K562 (cell line): Measurements from ENCODE around the gene DOK7.

Experiments
- NR2C2 ChIP-seq, 2 experiments: fragments of 200-800 bp in 1 of 2; sonication (Bioruptor generic) in 1 of 2; sonication (generic) in 1 of 2; formaldehyde crosslinking in 1 of 2; IDR thresholded peaks; 2 replicates each; pipeline versions ENCODE4 v1.6.1 to v1.8.0; 2016 to 2022; ENCODE audit warnings: mild to moderate bottlenecking in 1 of 2, missing compliant biosample characterization in 1 of 2, missing genetic modification characterization in 1 of 2, missing genetic modification reagents in 1 of 2
- TRIM24 ChIP-seq, 2 experiments: fragments of 450-650 bp; IDR thresholded peaks; 2 replicates each; pipeline ENCODE4 v1.6.1; 2016
- TF ChIP-seq, protein P1 (sequence below), 2 experiments: fragments of 450-650 bp; IDR thresholded peaks; 2 replicates each; pipeline ENCODE4 v1.6.1; 2016; ENCODE audit warnings: mild to moderate bottlenecking in 2 of 2, borderline replicate concordance in 1 of 2, low read depth in 1 of 2, moderate library complexity in 1 of 2

- TF ChIP-seq TRIM24 (IDR thresholded peaks at IDR 0.05) = no peak
- TF ChIP-seq, protein P1, sequence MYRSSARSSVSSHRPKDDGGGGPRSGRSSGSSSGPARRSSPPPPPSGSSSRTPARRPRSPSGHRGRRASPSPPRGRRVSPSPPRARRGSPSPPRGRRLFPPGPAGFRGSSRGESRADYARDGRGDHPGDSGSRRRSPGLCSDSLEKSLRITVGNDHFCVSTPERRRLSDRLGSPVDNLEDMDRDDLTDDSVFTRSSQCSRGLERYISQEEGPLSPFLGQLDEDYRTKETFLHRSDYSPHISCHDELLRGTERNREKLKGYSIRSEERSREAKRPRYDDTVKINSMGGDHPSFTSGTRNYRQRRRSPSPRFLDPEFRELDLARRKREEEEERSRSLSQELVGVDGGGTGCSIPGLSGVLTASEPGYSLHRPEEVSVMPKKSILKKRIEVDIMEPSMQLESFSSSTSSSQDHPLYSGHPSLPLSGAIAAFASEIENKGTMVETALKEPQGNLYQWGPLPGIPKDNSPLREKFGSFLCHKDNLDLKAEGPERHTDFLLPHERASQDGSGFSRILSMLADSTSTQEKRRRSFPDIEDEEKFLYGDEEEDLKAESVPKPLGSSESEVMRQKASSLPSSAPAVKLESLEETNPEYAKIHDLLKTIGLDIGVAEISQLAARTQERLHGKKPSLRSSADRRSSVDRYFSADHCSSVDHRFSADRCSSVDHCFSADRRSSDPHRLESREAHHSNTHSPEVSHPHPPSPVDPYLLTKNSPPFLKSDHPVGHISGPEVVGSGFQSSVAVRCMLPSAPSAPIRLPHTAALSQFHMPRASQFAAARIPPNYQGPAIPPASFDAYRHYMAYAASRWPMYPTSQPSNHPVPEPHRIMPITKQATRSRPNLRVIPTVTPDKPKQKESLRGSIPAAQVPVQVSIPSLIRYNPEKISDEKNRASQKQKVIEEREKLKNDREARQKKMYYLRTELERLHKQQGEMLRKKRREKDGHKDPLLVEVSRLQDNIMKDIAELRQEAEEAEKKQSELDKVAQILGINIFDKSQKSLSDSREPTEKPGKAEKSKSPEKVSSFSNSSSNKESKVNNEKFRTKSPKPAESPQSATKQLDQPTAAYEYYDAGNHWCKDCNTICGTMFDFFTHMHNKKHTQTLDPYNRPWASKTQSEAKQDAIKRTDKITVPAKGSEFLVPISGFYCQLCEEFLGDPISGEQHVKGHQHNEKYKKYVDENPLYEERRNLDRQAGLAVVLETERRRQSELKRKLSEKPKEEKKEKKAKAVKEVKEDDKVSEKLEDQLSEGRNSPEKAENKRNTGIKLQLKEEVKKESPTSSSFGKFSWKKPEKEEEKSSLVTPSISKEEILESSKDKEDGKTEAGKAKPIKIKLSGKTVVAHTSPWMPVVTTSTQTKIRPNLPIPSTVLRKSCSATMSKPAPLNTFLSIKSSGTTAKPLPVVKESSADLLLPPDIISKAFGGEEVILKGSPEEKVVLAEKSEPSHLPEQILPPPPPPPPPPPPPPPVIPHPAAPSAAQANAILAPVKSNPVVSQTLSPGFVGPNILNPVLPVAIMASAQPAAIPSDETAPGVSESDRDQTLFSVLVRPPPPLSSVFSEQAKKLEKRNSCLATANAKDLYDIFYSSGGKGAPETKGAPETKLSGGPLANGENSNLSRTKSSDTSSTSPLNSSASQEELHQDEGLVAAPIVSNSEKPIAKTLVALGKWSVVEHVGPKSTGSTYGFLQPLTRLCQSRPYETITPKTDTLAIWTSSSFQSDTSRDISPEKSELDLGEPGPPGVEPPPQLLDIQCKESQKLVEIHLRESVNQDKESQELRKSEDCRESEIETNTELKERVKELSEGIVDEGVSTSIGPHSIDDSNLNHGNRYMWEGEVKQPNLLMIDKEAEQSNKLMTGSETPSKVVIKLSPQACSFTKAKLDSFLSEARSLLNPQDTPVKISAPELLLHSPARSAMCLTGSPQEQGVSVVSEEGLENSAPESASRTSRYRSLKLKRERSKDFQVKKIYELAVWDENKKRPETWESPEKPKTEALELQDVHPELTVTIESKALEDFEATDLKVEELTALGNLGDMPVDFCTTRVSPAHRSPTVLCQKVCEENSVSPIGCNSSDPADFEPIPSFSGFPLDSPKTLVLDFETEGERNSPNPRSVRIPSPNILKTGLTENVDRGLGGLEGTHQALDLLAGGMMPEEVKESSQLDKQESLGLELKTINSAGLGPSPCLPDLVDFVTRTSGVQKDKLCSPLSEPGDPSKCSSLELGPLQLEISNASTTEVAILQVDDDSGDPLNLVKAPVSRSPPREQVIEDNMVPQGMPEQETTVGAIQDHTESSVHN (IDR thresholded peaks at IDR 0.05; ENCODE audit: borderline replicate concordance in 1 of 2, low read depth in 1 of 2) = no peak
- TF ChIP-seq NR2C2 (CRISPR knock-in tag; IDR thresholded peaks at IDR 0.05) = no peak
- TF ChIP-seq NR2C2 (tag; IDR thresholded peaks at IDR 0.05) = no peak
These were observed 35.9 kb downstream of the DOK7 start for GRCh38 chr4:3498901-3499510.
